NCI-H446 (cell line): Measurements from ENCODE around the gene SPATA22.
"Not testable (repeated sequence)": the region's sequence is repeated elsewhere in the genome, so short reads cannot be mapped to it uniquely, and the experiment has no call there.

Source experiments
- DNase-seq, 2 experiments: peaks; one replicate each; lab custom pipeline; 2025; lab: John Stamatoyannopoulos, UW

Gene SPATA22

GRCh38 chr17:3471599-3471998 lies at the start of gene SPATA22:
SPATA22 (minus strand) TSS chr17:3471819; CDS start chr17:3469325, 2,494 bp downstream.
- no peak for DNase-seq

- not testable (repeated sequence) for DNase-seq
Measured at GRCh38 chr17:3519472-3519871, 47.9 kb upstream of the SPATA22 start.

DNA sequence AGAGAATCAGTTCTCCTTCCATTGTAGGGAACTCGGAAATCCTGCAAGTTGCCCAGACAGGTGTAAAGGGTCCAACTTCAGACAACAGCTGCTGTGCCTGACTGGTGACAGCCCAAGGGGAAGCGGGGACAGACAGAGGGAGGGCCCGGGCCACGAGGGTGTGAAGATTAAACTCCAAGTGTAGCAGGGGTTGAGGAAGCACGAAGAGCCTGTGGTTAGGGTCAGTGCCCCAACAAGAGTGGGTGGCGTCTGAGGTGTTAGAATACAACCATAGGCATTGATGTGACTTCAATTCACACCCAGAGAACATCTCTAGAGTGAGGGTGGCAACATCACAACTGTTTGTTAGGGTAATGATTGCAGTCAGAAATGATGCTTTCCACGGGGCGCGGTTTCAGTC lies 43.3 kb upstream of the SPATA22 start:
- no peak for DNase-seq

GRCh38 chr17:3514167-3514566 lies 42.5 kb upstream of the SPATA22 start:
- DNase-seq = not testable (repeated sequence)

GRCh38 chr17:3513305-3514035 lies 41.9 kb upstream of the SPATA22 start:
- DNase-seq = no peak

GRCh38 chr17:3512505-3513171 lies 41.0 kb upstream of the SPATA22 start:
- DNase-seq = peak in 1 of 2 experiments; percentile 2

DNA sequence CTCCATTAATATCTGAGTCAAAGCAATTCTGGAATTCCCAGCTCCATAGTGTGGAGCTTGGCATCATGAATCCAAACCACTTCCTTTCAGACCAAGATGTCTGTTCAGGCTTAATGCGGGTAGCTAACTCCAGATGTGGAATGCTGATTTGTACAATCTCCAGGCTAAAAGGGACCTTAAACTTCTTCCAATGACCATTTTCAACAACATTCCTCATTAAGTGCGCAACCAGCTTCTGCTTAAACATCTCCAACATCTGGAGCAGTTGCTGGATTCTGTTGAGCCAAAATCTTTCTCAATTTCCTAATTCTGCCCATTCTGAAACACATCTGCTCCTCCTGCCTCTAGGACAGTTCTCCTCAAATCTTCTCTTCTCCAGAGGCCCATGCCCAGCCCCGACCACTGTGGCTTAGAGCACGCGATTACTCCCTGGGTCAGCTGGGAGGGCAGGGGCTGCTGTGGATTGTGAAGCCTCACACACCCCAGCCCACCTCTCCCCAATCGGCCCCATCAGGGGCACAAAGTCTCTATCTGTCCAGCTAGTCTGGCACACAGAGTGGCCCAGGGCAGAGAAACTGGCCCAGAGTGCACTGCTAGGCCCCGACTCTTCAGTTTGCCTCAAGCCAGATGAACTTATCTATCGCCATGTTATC lies 40.4 kb upstream of the SPATA22 start:
- DNase-seq = no peak

GRCh38 chr17:3510090-3510489 lies 38.5 kb upstream of the SPATA22 start:
- DNase-seq = no peak

GRCh38 chr17:3507869-3508268 lies 36.2 kb upstream of the SPATA22 start:
- DNase-seq = no peak

GRCh38 chr17:3507071-3507470 lies 35.5 kb upstream of the SPATA22 start:
- no peak for DNase-seq

GRCh38 chr17:3506054-3506453 lies 34.4 kb upstream of the SPATA22 start:
- DNase-seq = no peak

DNA sequence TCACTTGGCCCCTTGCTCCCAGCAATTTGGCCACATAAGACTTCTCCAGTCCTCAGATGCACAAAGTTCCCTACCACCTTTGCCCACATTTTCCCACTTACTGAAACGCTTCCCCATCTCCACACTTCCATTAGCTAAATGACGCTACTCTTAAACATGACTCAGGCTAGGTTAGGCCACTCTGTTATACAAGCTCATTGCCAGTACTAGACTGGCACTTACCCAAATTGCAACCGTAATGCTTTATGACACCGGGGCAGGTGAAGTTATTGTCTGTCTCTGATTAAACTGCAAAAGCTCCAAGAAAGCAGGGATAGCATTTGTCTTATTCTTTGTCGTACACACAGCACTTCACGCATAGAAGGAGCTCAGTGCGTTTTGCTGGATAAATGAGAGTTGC lies 33.4 kb upstream of the SPATA22 start:
- no peak for DNase-seq

- DNase-seq = no peak
Measured at GRCh38 chr17:3503285-3503684, 31.7 kb upstream of the SPATA22 start.

GRCh38 chr17:3502466-3502865 lies 30.8 kb upstream of the SPATA22 start:
- no peak for DNase-seq

DNA sequence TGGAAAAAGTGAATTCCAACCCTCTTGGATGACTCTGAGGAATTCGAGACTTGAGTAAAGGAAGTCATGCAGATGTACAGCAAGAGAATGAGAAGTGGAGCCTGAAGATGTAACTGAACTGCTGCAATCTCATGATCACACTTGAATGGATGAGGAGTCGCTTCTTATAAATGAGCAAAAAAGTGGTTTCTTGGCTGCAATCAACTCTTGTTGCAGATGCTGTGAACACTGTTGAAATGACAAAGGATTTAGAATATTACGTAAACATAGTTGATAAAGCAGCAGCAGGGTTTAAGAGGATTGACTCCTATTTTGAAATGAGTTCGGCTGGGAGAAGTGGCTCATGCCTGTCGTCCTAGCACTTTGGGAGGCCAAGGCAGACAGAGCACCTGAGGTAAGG lies 29.7 kb upstream of the SPATA22 start:
- DNase-seq = no peak

- DNase-seq = no peak
Measured at GRCh38 chr17:3497101-3497500, 25.5 kb upstream of the SPATA22 start.

- peak in 1 of 2 experiments; percentile 21 for DNase-seq
Measured at GRCh38 chr17:3485481-3486068, 14.0 kb upstream of the SPATA22 start.

DNA sequence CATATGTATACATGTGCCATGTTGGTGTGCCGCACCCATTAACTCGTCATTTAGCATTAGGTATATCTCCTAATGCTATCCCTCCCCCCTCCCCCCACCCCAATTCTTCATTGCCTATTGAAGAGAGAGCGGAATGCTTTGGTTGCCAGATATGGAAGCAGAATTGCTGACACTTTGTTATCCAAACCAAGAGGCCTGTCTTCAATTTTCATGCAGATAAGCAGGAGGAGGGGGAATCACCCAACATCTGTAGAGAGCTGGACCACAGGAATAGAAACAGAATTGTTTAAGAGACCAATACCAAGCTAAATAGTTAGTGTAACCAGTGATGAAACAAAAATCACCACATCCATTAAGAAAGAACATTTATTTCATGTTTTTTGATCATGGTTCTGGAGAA lies 11.2 kb upstream of the SPATA22 start:
- no peak for DNase-seq

DNA sequence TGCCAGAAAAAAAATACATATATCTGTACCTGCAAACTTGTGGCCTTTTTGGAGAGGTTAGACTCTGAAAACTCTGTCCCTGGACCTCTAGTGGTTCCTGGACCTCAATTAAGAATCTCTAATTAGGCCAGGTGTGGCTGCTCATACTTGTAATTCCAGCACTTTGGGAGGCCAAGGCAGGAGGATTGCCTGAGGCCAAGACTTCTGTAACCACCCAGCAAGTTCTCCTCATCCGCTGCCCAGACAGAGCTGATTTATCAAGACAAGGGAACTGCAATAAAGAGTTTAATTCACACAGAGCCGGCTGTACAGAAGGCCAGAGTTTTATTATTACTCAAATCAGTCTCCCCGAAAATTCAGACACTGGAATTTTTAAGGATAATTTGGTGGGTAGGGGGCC lies 8.4 kb upstream of the SPATA22 start:
- DNase-seq = no peak

DNA sequence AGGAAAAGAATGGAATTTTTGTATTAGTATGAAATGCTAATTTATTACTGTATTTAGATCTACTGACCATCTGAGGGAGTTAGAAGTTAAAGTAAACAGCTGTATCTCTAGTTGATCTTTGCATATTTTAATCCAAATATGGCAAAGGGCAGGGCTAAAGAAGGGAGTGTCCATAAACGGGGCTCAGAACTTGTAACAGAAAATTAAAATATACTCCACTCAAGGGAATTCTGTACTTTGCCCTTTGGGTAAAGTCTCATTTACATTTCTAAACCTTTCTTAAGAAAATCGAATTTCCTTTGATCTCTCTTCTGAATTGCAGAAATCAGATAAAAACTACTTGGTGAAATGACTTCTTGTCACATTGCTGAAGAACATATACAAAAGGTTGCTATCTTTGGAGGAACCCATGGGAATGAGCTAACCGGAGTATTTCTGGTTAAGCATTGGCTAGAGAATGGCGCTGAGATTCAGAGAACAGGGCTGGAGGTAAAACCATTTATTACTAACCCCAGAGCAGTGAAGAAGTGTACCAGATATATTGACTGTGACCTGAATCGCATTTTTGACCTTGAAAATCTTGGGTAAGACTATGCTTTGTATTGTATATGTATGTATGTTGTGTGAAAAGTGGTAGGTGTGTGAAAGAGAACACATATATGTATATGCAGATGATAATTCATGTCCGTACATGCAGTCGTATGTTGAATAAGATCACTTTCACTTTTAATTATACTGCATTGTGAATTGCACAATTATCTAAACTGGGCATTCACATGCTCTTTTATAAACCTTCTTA lies 4.4 kb upstream of the SPATA22 start, which contains the start of gene ASPA:
ASPA (plus strand) TSS at position 186 of the 799 bp plus-strand sequence; CDS start at position 349, 163 bp downstream.
- no peak for DNase-seq

GRCh38 chr17:3475251-3475685 lies 3.6 kb upstream of the SPATA22 start:
- no peak for DNase-seq

- no peak for DNase-seq
Measured at GRCh38 chr17:3474212-3474611, 2.6 kb upstream of the SPATA22 start.
